ENCODE data around the gene SLC45A1. TPM values are rescaled to one million over a fixed set of nuclear protein-coding genes. Genes with fewer than 3 reads are reported as not detected.

The SLC45A1 gene
- total and polyA plus RNA-seq, 8 donors = 1.1 to 3.0 (median 2.4) TPM; not detected in 3

DNA sequence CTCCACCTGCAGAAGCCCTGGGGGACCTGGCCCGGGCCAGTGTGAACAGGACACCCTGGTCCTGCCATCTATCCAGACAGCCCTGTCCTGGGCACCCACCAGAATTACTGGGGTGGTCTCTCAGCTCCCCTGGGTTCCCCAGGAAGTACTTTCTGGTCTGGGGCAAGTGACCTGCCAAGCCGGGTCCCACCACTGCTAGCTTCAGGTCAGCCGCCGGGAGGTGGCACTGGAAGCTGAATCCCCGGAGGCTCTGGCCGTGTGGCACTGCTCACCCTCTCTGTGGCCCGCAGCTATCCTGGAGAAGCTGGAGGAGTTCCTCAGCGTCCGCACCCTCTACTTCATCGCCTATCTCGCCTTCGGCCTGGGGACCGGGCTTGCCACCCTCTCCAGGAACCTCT is 21.3 kb downstream of the SLC45A1 start:
- WGBS, 5 donors = 90 to 99% (median 92%) methylated on average over 13 of the region's 13 CpGs

DNA sequence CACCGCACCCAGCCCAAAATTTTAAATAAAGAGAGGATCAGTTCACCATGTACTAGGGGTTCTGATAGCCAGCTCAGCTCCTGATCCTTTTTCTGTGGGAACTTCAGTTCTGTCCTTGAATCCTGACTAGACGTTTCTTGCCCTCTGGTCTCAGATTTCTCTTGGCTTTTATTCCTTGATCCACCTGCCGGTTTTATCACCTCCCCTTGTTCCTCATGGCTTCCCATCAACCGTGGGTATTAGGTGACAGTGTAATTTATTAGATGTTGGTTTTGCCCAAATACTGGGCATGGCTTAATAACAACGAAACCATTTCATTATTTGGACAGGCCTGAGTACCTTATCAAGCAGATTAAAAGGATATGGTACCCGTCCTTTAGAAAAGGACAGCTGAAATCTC is 22.5 kb downstream of the SLC45A1 start:
- Histone ChIP-seq H3K4me1 (peaks cover 11 to 20% (median 16%) of the 10 kb centered on the region in 4 donors), H3K4me3 (no peak overlapping the region), H3K27ac (no peak overlapping the region), H3K9me3 (no peaks in the 10 kb centered on the region), H3K36me3 (peaks cover 0 to 32% (median 4%) of the 10 kb centered on the region in 4 donors), H3K27me3 (no peaks in the 10 kb centered on the region)
- intact Hi-C loops (cut with DNase I; ENCODE audit: low total_unique reads) = no loop called here
- no peak for TF ChIP-seq EP300 (IDR thresholded peaks at IDR 0.05)
- no peak for TF ChIP-seq POLR2A (IDR thresholded peaks at IDR 0.05)
- no peak for TF ChIP-seq POLR2AphosphoS5 (IDR thresholded peaks at IDR 0.05)
- TF ChIP-seq, protein P1, sequence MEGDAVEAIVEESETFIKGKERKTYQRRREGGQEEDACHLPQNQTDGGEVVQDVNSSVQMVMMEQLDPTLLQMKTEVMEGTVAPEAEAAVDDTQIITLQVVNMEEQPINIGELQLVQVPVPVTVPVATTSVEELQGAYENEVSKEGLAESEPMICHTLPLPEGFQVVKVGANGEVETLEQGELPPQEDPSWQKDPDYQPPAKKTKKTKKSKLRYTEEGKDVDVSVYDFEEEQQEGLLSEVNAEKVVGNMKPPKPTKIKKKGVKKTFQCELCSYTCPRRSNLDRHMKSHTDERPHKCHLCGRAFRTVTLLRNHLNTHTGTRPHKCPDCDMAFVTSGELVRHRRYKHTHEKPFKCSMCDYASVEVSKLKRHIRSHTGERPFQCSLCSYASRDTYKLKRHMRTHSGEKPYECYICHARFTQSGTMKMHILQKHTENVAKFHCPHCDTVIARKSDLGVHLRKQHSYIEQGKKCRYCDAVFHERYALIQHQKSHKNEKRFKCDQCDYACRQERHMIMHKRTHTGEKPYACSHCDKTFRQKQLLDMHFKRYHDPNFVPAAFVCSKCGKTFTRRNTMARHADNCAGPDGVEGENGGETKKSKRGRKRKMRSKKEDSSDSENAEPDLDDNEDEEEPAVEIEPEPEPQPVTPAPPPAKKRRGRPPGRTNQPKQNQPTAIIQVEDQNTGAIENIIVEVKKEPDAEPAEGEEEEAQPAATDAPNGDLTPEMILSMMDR (IDR thresholded peaks at IDR 0.05) = no peak
- WGBS, 5 donors = 52 to 69% (median 67%) methylated on average over 6 of the region's 6 CpGs
- DNase-seq = no peak

More for the DNA sequence above, 21.3 kb downstream of the SLC45A1 start:
- no peaks in the 10 kb centered on the region for H3K9me3 ChIP-seq
- H3K27me3 ChIP-seq = no peaks in the 10 kb centered on the region
- H3K27ac ChIP-seq = no peak overlapping the region
- peaks cover 0 to 42% (median 6%) of the 10 kb centered on the region in 4 donors for H3K36me3 ChIP-seq
- no peak overlapping the region for H3K4me3 ChIP-seq
- DNase-seq = no peak
- TF ChIP-seq EP300 (IDR thresholded peaks at IDR 0.05) (no peak), POLR2A (IDR thresholded peaks at IDR 0.05) (no peak), POLR2AphosphoS5 (IDR thresholded peaks at IDR 0.05) (no peak)
- TF ChIP-seq, protein P1 (IDR thresholded peaks at IDR 0.05) = no peak
- peaks cover 11 to 20% (median 15%) of the 10 kb centered on the region in 4 donors for H3K4me1 ChIP-seq
- intact Hi-C loops (cut with DNase I; ENCODE audit: low total_unique reads) = no loop called here

DNA sequence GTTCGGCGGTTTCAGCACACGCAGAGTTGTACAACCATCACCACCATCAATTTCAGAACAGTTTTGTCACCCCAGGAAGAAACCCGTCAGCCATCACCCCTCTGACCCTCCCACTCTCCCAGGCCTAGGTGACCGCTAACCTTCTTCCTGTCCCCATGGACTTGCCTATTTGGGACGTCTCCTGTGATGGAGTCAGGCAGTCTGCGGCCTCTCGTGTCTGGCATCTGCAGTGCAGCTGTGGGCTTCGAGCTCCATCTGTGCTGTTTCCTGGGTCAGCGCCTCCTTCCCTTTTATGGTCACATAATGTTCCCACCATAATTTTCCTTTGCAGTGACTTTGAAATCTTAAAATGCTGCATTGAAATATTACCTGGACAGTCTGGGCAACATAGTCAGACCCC is 24.4 kb downstream of the SLC45A1 start:
- 79 to 89% (median 85%) methylated on average over 10 of the region's 10 CpGs for WGBS, 5 donors
- DNase-seq = no peak
- intact Hi-C loops (cut with DNase I; ENCODE audit: low total_unique reads) = no loop called here
- Histone ChIP-seq H3K9me3 (no peaks in the 10 kb centered on the region), H3K4me1 (peaks cover 11 to 31% (median 16%) of the 10 kb centered on the region in 4 donors), H3K4me3 (no peak overlapping the region), H3K27ac (peak overlapping the region in 4 of 5 donors; percentile 78 to 86 (median 82)), H3K36me3 (peaks cover 0 to 18% (median 0%) of the 10 kb centered on the region in 4 donors), H3K27me3 (no peaks in the 10 kb centered on the region)
- no peak for TF ChIP-seq EP300 (IDR thresholded peaks at IDR 0.05)
- TF ChIP-seq POLR2A (IDR thresholded peaks at IDR 0.05) = no peak
- TF ChIP-seq POLR2AphosphoS5 (IDR thresholded peaks at IDR 0.05) = no peak
- TF ChIP-seq, protein P1 (IDR thresholded peaks at IDR 0.05) = no peak

GRCh38 chr1:8343044-8343443 is 25.1 kb downstream of the SLC45A1 start:
- Histone ChIP-seq H3K9me3 (no peaks in the 10 kb centered on the region), H3K36me3 (peaks cover 0 to 13% (median 0%) of the 10 kb centered on the region in 4 donors), H3K27me3 (no peaks in the 10 kb centered on the region), H3K27ac (peak overlapping the region; percentile 70 to 86 (median 81)), H3K4me1 (peaks cover 11 to 34% (median 18%) of the 10 kb centered on the region in 4 donors), H3K4me3 (peak overlapping the region in 2 of 4 donors; percentile 25 to 28)
- TF ChIP-seq, protein P1 (IDR thresholded peaks at IDR 0.05) = no peak
- TF ChIP-seq POLR2A (IDR thresholded peaks at IDR 0.05) (no peak), EP300 (IDR thresholded peaks at IDR 0.05) (no peak), POLR2AphosphoS5 (IDR thresholded peaks at IDR 0.05) (no peak)
- no peak for DNase-seq
- 63 to 78% (median 77%) methylated on average over 7 to 11 of the region's 11 CpGs for WGBS, 5 donors
- intact Hi-C loops (cut with DNase I; ENCODE audit: low total_unique reads) = no loop called here
